GM12878 (cell line): Measurements from ENCODE around the gene SENP1. TPM values are rescaled to one million over a fixed set of nuclear protein-coding genes. Genes with fewer than 3 reads are reported as not detected.

ENCODE experiments used
- ATAC-seq: fragments of 200-7000 bp; cut with Tn5 transposase; 3 replicates; pipeline ENCODE4 v1.9.1; 2020; ENCODE audit warnings: mild to moderate bottlenecking, moderate library complexity
- BruUV-seq: library from RNA; stranded (reverse); fragments of 400-500 nt; replicated peaks from 2 replicates; lab custom pipeline; 2021; lab: Mats Ljungman, UMichigan
- CTCF ChIA-PET: fragments of 300-600 bp; sonication (Branson Sonifier 250); formaldehyde crosslinking; extraction: SDS; loops from one replicate; lab custom pipeline; 2021; ENCODE audit warnings: inconsistent platforms; lab: Yijun Ruan, JAX
- POLR2A ChIA-PET: fragments of 350-600 bp; formaldehyde crosslinking; extraction: SDS; loops from one replicate; lab custom pipeline; 2021; ENCODE audit warnings: inconsistent platforms; lab: Charles Lee
- RAD21 ChIA-PET: fragments of 300-600 bp; sonication (Branson Sonifier 250); formaldehyde crosslinking; loops from one replicate; lab custom pipeline; 2023; ENCODE audit warnings: antibody characterized with exemption; ENCODE audit not compliant: unreplicated experiment; lab: Charles Lee
- SMC1A ChIA-PET: fragments of 300-600 bp; sonication (Branson Sonifier 250); formaldehyde crosslinking; loops from one replicate; lab custom pipeline; 2023; ENCODE audit not compliant: unreplicated experiment, uncharacterized antibody; lab: Charles Lee
- DNase-seq: peaks from one replicate; pipeline ENCODE4 v3.0.0-alpha.2; 2011; ENCODE audit warnings: low read depth, low spot score
- FAIRE-seq: peaks from 3 replicates; lab custom pipeline; 2011; peaks lifted over from hg19 to GRCh38; lab: Jason Lieb, UNC
- H2AFZ ChIP-seq: 2 replicates; pipeline ENCODE4 v1.6.0; 2011; ENCODE audit warnings: low read depth, low read length, control low read depth; ENCODE audit not compliant: control insufficient read depth
- H3K27ac ChIP-seq: 2 replicates; pipeline ENCODE4 v1.5.1; 2011; ENCODE audit warnings: control low read depth; ENCODE audit not compliant: control insufficient read depth, insufficient read depth
- H3K27me3 ChIP-seq, 2 experiments: replicated peaks in 1 of 2; 2 replicates each; pipeline versions ENCODE4 v1.6.0 to v1.6.1; 2011; ENCODE audit warnings: low read length in 1 of 2; ENCODE audit not compliant: control insufficient read depth in 2 of 2, insufficient read depth in 2 of 2
- H3K36me3 ChIP-seq, 2 experiments: 2 replicates each; pipeline ENCODE4 v1.5.1; 2011; ENCODE audit warnings: low read length in 1 of 2; ENCODE audit not compliant: control insufficient read depth in 2 of 2, insufficient read depth in 2 of 2
- H3K4me1 ChIP-seq: 2 replicates; pipeline ENCODE4 v1.6.1; 2011; ENCODE audit warnings: mild to moderate bottlenecking, low read length, moderate library complexity, mixed read lengths; ENCODE audit not compliant: control insufficient read depth, insufficient read depth
- H3K4me2 ChIP-seq: 2 replicates; pipeline ENCODE4 v1.6.0; 2011; ENCODE audit warnings: control low read depth; ENCODE audit not compliant: control insufficient read depth, insufficient read depth
- H3K4me3 ChIP-seq: fragments of 200-600 bp; sonication (generic); 2 replicates; pipeline ENCODE4 v1.5.1; 2016
- H3K79me2 ChIP-seq: 2 replicates; pipeline ENCODE4 v1.6.0; 2011; ENCODE audit warnings: low read length; ENCODE audit not compliant: control insufficient read depth, insufficient read depth
- H3K9ac ChIP-seq: 2 replicates; pipeline ENCODE4 v1.8.0; 2011; ENCODE audit warnings: low read length, control low read depth, mixed read lengths; ENCODE audit not compliant: control insufficient read depth, insufficient read depth
- H3K9me3 ChIP-seq: replicated peaks from 3 replicates; pipeline ENCODE4 v1.5.1; 2011; ENCODE audit warnings: mild to moderate bottlenecking, low read length; ENCODE audit not compliant: control insufficient read depth, insufficient read depth
- H4K20me1 ChIP-seq: 2 replicates; pipeline ENCODE4 v1.6.0; 2011; ENCODE audit not compliant: control insufficient read depth, insufficient read depth
- ASH2L ChIP-seq: fragments of 300-600, 200-600 bp; sonication (generic); IDR thresholded peaks from 2 replicates; pipeline ENCODE4 v1.6.1; 2017; ENCODE audit warnings: low read depth, mild to moderate bottlenecking, borderline replicate concordance
- ATF3 ChIP-seq: IDR thresholded peaks from 2 replicates; pipeline ENCODE4 v1.6.1; 2011; ENCODE audit warnings: low read depth, mild to moderate bottlenecking, low read length, moderate library complexity, borderline replicate concordance; ENCODE audit errors: extremely low read depth
- BHLHE40 ChIP-seq, 2 experiments: fragments of 450-650 bp in 1 of 2; IDR thresholded peaks; 2 replicates each; pipeline ENCODE4 v1.6.1; 2011 to 2017; ENCODE audit warnings: low read depth in 2 of 2, borderline replicate concordance in 1 of 2, improper control_type of control experiment in 1 of 2, low read length in 1 of 2, mild to moderate bottlenecking in 1 of 2
- CBX3 ChIP-seq: fragments of 200-600 bp; sonication (generic); IDR thresholded peaks from 2 replicates; pipeline ENCODE4 v1.6.1; 2016; ENCODE audit warnings: low read depth, borderline replicate concordance
- CEBPZ ChIP-seq: fragments of 150-350 bp; IDR thresholded peaks from 2 replicates; pipeline ENCODE4 v1.6.1; 2016; ENCODE audit warnings: low read depth, low read length
- CHD1 ChIP-seq: IDR thresholded peaks from 2 replicates; pipeline ENCODE4 v1.6.1; 2012; ENCODE audit warnings: low read depth, low read length, improper control_type of control experiment
- ESRRA ChIP-seq: IDR thresholded peaks from 2 replicates; pipeline ENCODE4 v1.6.1; 2012; ENCODE audit warnings: mild to moderate bottlenecking, low read length, improper control_type of control experiment
- EZH2 ChIP-seq: IDR thresholded peaks from 2 replicates; pipeline ENCODE4 v1.6.1; 2012; ENCODE audit warnings: low read depth, mild to moderate bottlenecking, control low read depth, inconsistent platforms, low read length, borderline replicate concordance; ENCODE audit not compliant: control insufficient read depth
- IKZF1 ChIP-seq: fragments of 450-650 bp; conservative IDR thresholded peaks from 2 replicates; pipeline ENCODE4 v1.6.1; 2017; ENCODE audit warnings: antibody characterized with exemption, mild to moderate bottlenecking
- MAX ChIP-seq: IDR thresholded peaks from 2 replicates; pipeline ENCODE4 v1.6.1; 2012; ENCODE audit warnings: low read depth, low read length, improper control_type of control experiment
- NKRF ChIP-seq: fragments of 450-650 bp; conservative IDR thresholded peaks from 2 replicates; pipeline ENCODE4 v1.6.1; 2017; ENCODE audit warnings: mild to moderate bottlenecking, moderate library complexity
- NR2C1 ChIP-seq: fragments of 450-650 bp; IDR thresholded peaks from 2 replicates; pipeline ENCODE4 v1.6.1; 2017; ENCODE audit warnings: antibody characterized with exemption, mild to moderate bottlenecking, moderate library complexity
- NR2F1 ChIP-seq: fragments of 450-650 bp; conservative IDR thresholded peaks from 2 replicates; pipeline ENCODE4 v1.6.1; 2017; ENCODE audit warnings: mild to moderate bottlenecking
- PAX5 ChIP-seq: IDR thresholded peaks from 2 replicates; pipeline ENCODE4 v1.6.1; 2011; ENCODE audit warnings: low read depth, low read length, borderline replicate concordance
- PML ChIP-seq: IDR thresholded peaks from 2 replicates; pipeline ENCODE4 v1.6.1; 2012; ENCODE audit warnings: low read length, inconsistent platforms
- RCOR1 ChIP-seq: conservative IDR thresholded peaks from 2 replicates; pipeline ENCODE4 v1.6.1; 2012; ENCODE audit warnings: low read depth, low read length, improper control_type of control experiment
- SIX5 ChIP-seq: IDR thresholded peaks from 2 replicates; pipeline ENCODE4 v1.6.1; 2011; ENCODE audit warnings: mild to moderate bottlenecking, low read depth, low read length, moderate library complexity; ENCODE audit not compliant: severe bottlenecking
- SMC3 ChIP-seq: IDR thresholded peaks from 2 replicates; pipeline ENCODE4 v1.6.1; 2011; ENCODE audit warnings: low read length, improper control_type of control experiment, borderline replicate concordance
- SREBF2 ChIP-seq: IDR thresholded peaks from 2 replicates; pipeline ENCODE4 v1.6.1; 2012; ENCODE audit warnings: mild to moderate bottlenecking, low read length
- ZNF384 ChIP-seq: IDR thresholded peaks from 2 replicates; pipeline ENCODE4 v1.6.1; 2012; ENCODE audit warnings: low read depth, mild to moderate bottlenecking, low read length, improper control_type of control experiment, borderline replicate concordance
- WGBS: methylation state at CpG from one replicate; pipeline ENCODE4 v1.1.6; 2016; ENCODE audit warnings: low lambda C conversion rate; ENCODE audit not compliant: insufficient replicate concordance, insufficient coverage; ENCODE audit errors: missing lambda C conversion rate; 5-methylcytosine and 5-hydroxymethylcytosine counted together
- in situ Hi-C: fragments of 300-500 bp; cut with MboI; formaldehyde crosslinking; loops from 9 replicates; pipeline ENCODE4 v1.14.3; 2018; ENCODE audit warnings: mixed read lengths
- intact Hi-C: fragments of 100-400 bp; cut with micrococcal nuclease; formaldehyde crosslinking; loops from one replicate; pipeline ENCODE4 v1.14.2; 2022; ENCODE audit not compliant: unreplicated experiment
- polyA plus RNA-seq, 11 experiments: library from polyadenylated mRNA; depleted of rRNA in 4 of 11; unstranded in 6 of 11; stranded (reverse) in 5 of 11; fragments of >200 nt; fragmentation: Nextera tagmentation in 4 of 11; fragmentation: Illumina TruSeq in 1 of 11; extraction: Ambion mirVana in 4 of 11; extraction: Trizol in 1 of 11; gene quantifications; 1 replicate in 1 of 11; 2 replicates in 10 of 11; pipeline versions ENCODE4 v1.2.1 to v1.2.3, GENCODE V29; 2011 to 2016; ENCODE audit warnings: inconsistent platforms in 2 of 11, missing spikeins in 2 of 11, low read depth in 1 of 11
- total RNA-seq, 4 experiments: library from RNA; depleted of rRNA in 3 of 4; stranded (reverse); fragments of >200 nt in 3 of 4; fragmentation: Illumina TruSeq in 1 of 4; extraction: Trizol in 1 of 4; gene quantifications; 2 replicates each; pipeline versions ENCODE4 v1.2.1 to v1.2.3, GENCODE V29; 2013 to 2021

The SENP1 gene
- total and polyA plus RNA-seq, 10 of the 15 experiments (the other 5 are each of a cell fraction or from before 2014, with no cell fraction given), result 8.1 to 52.4 (median 26.1) TPM

GRCh38 chr12:48077111-48077510 is 28.8 kb downstream of the SENP1 start:
- no peaks in the 10 kb centered on the region for H4K20me1 ChIP-seq
- POLR2A ChIA-PET, result no interaction called here
- H2AFZ ChIP-seq, result no peak overlapping the region
- SMC1A ChIA-PET, result interaction anchor here (0.9 to 2.1 kb wide), 5 partner anchors 10 to 89 kb away, joined by 3 to 10 read pairs (median 3); no protein-coding TSS in a partner anchor
- DNase-seq (no peak), FAIRE-seq (peak; percentile 27), ATAC-seq (no peak)
- no peaks in the 10 kb centered on the region for H3K79me2 ChIP-seq
- H3K4me3 ChIP-seq, result no peak overlapping the region
- peaks cover 2 to 25% of the 10 kb centered on the region in 2 experiments for H3K36me3 ChIP-seq
- RAD21 ChIA-PET, result no interaction called here
- H3K27ac ChIP-seq, result no peak overlapping the region
- CTCF ChIA-PET, result interaction anchor here (1.0 kb wide), 1 partner anchor 15 kb away, joined by 4 read pairs; no protein-coding TSS in a partner anchor
- 78% methylated on average over 2 of the region's 2 CpGs for WGBS
- no peaks in the 10 kb centered on the region; a peak in 1 of 4 replicates for H3K27me3 ChIP-seq
- H3K9ac ChIP-seq, result no peak overlapping the region
- intact Hi-C loops, result no loop called here
- no peak for TF ChIP-seq IKZF1
- no peak for TF ChIP-seq SREBF2
- no peak for TF ChIP-seq ZNF384
- no peak for TF ChIP-seq ASH2L
- no peak for TF ChIP-seq MAX
- TF ChIP-seq NKRF, result no peak
- TF ChIP-seq CHD1, result no peak
- TF ChIP-seq CEBPZ, result no peak
- TF ChIP-seq BHLHE40 (IDR thresholded peaks at IDR 0.05; ENCODE audit: borderline replicate concordance in 1 of 2, low read depth in 2 of 2, low read length in 1 of 2), result no peak
- TF ChIP-seq SIX5, result no peak
- no peak for TF ChIP-seq RCOR1
- no peak for TF ChIP-seq SMC3
- TF ChIP-seq EZH2, result no peak
- TF ChIP-seq CBX3, result no peak
- no peak for TF ChIP-seq NR2C1
- TF ChIP-seq NR2F1, result no peak
- TF ChIP-seq ATF3, result no peak
- no peak for TF ChIP-seq ESRRA
- no peak for TF ChIP-seq PAX5
- TF ChIP-seq PML, result no peak
- TF ChIP-seq, all 136 proteins: peak for 0
- no peaks in the 10 kb centered on the region for H3K9me3 ChIP-seq
- in situ Hi-C loops, result no loop called here
- no peaks in the 10 kb centered on the region for H3K4me1 ChIP-seq
- TSS peak; percentile 39 for BruUV-seq
- H3K4me2 ChIP-seq, result no peak overlapping the region
